HG03378 (cell line): ENCODE data around the gene HOXB1.

Experiments used
- ATAC-seq: cut with Tn5 transposase; IDR thresholded peaks from one replicate; pipeline ENCODE4 v1.9.1; 2021; ENCODE audit warnings: mild to moderate bottlenecking, moderate library complexity; ENCODE audit not compliant: unreplicated experiment

Gene HOXB1

DNA sequence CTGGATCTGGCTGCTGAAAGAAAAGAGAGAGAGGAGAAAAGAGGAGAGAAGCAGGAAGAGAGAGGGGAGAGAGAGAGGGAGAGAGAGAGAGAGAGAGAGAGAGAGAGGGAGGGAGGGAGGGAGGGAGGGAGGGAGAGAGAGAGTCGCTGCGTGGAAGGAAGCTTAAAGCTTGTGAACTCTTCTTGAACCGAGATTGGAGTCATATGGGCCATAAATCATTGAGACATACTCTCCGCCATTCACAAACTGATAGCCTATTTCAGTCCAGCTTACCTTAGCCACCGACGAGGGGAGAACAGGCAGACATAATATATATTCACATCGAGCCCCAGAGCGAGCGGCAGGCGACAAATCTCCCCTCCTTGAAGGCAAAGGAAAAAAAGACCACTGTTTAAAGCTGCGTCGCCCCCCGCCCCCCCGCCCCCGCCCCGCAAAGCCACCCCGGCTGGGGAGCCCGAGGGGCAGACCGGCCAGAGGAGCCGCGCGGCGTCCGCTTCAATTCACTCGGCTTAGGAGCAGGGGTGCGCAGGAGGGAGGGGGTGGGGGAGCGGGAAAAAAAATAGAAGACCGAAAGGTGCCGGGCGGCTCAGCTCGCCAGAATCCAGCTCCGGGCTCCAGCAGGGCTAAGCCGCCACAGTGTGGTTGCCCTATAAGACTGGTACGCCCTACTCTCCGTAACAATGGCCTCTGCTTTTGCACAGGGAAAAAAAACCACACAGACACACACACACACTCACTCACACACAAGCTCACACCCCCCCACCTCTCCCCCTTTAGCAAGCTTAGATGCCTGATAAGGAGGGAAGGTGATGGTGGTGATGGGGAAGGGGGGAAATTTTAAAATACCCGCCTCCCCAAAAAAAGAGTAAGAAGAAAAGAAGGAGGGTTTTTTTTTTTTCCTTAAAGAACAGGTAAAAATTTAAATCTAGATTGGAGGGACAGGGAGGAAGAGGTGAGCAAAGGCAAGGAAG, 24.7 kb upstream of the HOXB1 start:
- no peak for ATAC-seq

DNA sequence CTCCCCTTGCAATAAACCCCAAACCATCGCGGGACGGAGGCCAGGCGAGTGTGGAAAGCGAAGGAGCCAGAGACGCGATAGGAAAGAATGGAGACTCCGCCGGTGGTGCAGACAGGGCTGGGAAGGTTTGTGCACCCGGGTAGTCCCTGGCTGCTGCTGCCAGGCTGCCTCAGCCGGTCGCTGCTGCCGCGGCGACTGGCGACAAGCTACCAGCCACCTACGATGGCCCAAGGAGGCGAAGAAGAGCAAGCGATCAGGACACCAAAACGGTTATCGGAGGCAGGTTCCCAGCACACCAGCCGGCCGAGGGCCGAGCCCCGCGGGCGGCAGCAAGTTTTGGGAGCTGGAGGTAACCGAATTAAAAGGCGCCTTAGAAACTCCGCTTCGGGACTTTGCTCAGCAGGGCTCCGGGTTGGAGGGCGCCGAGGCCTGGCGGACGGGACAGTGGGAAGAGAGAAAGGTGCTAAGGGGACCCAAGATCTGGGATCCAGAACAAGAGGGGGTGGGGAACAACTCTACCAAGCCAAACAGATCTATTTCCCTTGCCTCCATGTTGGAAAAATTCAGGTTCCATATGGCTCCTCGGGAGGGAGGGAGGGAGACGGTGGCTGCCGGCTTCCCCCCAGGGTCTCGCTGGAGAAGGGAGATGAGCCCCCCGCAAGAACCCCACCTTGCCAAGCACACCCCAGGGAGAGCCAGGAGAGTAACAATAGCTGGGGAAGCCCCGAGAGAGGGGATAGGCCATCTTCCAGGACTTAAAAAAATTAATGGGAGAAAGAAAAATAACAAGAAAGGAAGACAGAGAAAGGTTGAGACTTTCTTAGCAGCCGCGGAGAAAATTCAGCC, 23.8 kb upstream of the HOXB1 start:
- no peak for ATAC-seq

DNA sequence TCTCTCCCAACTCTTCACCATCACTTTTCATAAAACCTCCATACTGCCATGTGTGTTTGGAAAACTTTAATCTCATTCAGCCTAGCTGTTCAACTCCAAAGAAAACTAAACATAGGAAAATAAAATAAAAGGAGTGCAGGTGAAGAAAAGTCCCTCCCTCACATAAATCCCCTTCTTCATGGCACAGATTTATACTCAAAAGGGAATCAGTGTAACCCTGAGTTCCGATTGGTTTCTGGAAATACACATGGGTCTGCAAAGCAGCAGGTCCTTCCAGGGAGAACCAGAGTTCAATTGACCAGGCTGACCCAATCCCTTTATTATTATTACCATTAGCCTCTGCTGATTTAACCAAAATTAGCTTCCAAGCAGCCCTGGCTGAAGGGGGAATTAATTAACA, 23.0 kb upstream of the HOXB1 start:
- no peak for ATAC-seq

DNA sequence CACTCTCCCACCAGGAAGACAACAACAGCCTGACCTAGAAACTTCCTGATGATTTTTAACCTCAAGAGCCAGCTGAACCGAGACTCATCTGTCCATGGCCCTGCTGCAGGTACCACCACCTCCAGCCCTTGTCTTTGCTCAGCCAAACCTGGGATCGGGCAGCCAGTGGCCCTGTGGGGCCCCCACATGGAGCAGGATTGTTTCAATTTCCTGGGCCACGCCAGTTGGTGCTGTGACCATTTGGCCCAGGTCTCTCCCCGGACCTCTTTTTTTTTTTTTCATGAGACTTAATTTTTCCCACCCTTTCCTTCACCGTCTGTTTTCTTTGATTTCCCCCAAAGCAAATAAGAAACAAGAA, 22.4 kb upstream of the HOXB1 start:
- ATAC-seq: no peak

DNA sequence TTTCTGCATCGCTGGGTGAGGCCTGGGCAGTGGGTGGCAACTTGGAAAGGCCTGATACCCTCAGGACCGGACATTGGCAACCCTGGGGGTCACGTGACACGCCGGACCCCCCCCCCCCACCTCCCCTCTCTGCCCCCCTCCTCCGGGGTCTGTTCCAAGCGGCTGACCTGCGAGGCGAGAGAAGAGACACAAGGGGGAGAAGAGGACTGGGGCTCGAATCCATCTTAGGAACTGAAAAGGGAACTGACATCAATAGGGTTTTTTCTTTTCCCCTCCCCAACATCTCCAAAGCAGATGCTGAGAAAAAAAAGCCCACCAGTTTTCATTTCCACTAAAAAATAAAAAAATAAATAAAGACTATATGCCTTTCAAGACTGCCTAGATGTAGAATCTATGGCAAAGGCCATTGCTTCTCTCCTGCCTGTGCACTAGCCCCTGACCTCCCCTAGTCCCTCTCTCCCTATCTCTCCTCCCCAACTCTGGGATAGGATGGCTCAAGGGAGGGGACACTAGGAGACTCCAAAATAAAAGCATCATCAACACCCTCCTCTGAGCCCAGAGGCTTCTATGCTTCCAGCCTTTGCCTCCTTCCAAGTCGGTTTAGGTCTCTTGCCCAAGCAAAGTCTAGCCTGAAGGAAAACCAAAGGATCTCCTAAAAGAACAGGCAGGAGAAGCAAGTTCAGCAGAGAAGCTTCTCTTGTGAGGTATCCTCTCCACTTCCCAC, 21.8 kb upstream of the HOXB1 start:
- no peak for ATAC-seq

DNA sequence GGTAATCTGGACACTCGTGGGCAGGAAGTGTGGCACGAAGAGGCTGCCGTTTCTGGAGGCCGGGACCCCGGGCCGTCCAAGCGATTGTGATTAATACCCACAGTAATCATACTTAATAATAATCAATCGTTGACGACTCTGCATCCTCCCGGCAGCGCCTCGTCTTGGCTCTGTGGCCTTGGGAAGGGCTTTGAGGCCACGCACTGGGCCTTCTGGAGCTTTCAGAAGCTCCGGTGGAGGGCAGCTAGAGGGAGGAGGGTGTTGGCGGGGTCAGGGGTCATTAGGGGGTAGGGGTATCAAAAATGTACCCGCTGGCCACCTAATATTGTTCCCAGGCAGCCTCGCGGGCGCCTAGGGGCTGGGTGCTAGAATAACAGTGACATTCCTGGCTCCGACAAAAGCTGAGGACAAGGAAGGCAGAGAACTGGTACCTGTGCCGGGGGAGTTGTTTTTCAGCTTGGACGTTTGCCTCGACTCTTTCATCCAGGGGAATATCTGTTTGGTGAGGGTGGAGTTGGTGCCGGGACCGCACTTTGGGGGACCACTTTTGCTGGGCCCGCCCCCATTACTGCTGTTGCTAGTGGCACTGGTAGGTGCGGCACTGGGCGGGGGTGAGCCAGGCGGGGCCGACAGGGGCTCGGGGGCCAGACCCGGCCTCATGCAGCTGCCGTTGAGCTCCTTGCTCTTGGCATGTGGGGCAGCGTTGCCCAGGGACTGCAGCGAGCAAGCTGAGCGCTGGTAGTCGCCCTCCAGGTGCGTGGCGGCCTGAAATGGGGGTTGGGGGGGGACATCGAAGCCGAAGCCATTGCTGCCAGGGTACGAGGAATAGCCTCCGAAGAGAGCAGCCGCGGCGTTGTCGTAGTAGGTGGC, 21.0 kb upstream of the HOXB1 start:
- no peak for ATAC-seq

DNA sequence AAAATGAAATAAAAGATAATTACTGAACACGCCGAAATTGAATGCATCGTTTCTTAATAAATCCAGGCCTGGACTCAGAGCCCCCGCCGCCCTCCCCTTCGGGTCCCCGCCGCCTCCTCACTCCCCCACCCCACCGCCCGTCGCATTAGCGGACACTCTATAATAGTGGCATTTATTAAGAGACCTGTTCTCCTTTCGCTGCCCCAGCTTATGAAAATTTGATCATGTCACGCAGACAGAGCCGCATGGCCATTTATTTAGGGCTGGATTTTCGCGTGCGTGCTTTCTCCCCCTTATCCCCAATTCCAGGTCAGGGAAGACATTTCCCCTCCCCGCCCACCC, 20.4 kb upstream of the HOXB1 start:
- ATAC-seq: no peak

DNA sequence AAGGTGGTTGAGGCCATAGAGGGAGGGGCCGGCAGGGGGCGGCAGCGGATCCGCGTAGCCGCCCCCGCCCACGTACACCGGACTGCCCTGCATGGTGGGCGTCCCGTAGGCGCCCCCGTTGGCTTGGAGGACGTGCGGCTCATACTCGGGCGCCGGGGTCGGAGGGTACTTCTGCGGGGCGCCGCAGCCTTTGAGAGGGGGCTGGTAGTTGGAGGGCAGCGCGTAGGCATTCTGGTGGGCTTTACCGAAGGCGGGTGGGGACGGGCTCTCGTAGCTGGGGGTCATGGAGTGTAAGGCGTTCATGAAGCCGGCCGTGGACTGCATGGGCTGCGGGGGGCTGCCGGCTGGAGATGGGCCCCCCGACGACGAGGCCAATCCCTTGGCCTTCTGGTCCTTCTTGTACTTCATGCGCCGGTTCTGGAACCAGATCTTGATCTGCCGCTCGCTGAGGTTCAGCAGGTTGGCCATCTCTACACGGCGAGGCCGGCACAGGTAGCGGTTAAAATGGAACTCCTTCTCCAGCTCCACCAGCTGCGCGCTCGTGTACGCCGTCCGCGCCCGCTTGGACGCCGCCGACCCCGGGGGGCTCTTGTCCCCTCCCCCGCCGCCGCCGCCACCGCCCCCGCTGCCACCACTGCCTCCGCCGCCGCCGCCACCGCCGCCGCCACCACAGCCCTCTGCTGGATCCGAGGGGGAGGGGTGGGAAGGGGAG, 19.8 kb upstream of the HOXB1 start:
- ATAC-seq: no peak

DNA sequence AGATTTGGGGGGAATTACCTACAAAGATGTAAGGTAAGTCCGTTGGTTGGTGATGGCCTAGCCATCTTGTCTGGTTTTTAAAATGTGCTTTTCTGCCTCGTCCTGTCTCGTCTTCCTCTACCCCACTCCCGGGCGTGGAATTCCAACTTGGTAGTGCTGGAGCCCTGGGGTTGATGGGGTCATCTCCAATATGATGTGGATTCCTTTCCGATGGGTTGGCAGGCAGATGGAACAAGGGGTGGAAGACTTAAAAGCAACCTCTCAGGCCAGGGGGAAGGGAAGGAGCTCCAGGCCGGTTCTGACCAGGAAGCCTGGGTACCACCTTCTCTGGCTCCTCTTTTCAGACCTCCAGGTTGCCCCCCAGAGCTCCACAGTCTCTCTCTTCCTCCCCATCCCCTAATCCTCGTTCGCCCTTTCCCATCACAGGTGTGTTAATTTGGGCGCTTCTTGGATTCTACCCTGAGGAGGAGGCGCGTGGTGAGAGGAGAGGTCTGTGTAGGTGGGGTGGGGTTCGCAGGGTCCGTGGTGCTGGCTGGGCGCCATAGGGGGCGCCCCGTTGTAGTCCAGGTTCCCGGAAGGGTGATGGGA, 19.2 kb upstream of the HOXB1 start:
- ATAC-seq: no peak

DNA sequence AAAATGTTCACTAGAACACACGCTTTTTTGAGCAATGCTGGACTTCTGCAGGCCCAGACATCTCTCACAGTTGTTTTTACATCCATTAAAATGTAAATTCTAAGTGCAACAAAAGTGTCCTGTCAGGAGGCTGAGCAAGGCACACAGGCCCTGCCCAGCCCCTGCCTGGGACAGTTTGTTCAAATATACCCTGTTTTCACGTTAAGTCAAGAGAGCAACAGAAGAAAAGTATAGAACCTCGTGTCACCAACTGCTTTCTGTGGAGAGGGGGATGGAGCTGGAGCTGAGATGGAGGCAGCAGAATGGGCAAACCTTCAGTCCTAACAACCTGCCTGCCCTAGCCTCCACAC, 18.4 kb upstream of the HOXB1 start:
- no peak for ATAC-seq

DNA sequence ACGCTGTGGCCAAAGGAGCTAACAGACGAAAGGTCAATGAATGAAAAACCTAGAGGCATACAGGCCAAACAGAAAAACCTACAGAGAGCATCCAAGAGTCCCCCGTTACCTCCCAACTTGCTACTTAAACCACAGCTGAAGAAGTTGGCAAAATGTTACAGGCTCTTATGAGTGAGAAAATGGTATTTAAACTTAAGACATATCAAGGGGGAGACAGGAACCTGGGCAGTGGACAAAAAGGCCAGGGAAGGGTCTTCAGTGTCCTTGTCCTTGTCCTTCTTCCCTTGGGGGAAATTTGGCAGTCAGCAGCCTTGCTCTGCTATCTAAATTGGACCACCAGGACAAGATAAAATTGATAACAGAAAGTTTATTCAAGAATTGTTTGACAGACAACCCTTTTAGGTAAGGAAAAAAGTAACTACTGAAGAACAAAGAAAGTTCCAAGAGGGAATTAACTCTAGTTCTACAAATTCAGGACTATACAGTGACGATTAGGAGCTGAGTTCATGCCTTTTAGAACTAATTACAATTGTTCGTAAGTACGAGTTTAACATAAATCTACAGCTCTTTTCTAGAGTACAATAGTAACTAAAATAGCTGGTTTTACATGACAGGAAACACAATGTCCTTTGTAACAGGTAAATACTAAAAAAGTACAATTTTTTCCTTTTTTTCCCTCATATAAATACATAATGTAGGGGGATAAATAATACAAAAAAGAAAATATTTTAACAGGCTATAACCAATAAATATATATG, 17.9 kb upstream of the HOXB1 start:
- ATAC-seq: no peak

DNA sequence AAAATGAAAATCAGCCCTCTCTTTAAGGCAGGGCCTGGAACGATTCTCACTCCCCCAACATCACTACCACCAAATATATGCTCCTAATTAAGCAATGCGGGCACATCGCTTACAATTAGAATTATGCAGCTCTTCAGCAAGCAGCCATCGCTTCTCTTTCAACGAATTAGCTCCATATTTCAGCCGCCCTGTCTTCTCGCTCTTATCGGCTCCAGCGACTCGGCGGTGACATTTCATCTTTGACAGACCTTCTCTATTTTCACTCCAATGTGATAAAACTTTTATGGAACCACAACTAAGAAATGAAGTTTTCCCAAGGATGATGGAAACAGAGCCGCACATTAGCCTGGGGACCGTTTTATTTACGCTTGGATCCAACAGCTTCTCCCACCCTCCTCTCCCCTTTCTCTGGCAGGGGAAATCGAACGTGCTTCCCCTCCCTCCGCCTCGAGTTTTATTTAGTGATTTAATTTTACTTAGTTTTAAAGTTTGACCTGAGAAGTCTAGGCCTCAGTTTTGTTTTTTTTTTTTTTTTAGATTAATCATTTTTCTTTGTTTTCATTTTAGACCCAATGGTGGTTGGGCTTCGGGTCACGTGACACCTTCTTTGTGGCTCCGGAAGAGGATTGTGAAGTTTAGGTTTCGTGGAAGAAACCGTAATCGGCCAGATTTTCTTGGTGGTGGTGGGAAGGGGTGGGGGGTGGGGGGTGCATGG, 17.2 kb upstream of the HOXB1 start:
- no peak for ATAC-seq

DNA sequence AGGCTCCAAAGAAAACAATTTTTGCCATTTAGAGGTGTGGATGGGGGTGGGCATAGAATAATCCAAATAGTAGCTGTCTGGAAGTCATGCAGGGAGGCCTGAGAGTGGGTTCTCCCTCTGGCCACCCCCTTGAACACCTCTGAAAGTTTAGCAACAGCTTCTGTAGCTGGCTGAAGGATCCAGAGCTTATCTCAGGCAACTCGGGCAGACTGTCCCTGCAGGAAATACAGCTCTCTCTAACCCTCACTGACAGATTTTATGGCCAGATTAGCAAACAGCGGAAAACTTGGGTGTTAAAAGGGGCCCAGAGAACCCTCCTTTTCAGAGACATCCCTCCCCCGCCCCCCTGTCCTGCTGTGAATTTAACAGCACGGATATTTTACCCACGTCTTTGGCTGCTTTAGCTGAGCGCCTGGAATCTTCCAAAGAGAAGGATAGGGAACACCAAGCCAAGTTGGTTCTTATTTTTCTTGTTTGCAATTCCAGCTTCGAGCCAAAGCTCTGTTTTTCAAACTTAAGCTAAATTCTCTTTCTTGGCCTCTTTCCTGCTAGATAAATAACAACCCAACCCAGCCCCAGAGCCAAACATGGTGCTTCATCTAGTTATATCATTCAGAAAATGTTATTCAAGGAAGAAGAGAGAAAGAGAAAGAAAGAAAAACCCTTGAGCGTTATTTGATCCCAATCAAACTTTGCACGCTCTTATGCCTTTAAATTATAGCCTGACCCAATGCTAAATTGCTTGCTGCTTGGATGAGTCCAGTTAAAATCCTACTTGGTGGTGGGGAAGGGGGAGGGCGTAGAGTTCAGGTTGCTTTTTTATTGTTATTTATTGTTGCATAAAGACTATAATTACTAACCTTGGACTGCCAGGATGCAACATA, 16.4 kb upstream of the HOXB1 start:
- no peak for ATAC-seq

DNA sequence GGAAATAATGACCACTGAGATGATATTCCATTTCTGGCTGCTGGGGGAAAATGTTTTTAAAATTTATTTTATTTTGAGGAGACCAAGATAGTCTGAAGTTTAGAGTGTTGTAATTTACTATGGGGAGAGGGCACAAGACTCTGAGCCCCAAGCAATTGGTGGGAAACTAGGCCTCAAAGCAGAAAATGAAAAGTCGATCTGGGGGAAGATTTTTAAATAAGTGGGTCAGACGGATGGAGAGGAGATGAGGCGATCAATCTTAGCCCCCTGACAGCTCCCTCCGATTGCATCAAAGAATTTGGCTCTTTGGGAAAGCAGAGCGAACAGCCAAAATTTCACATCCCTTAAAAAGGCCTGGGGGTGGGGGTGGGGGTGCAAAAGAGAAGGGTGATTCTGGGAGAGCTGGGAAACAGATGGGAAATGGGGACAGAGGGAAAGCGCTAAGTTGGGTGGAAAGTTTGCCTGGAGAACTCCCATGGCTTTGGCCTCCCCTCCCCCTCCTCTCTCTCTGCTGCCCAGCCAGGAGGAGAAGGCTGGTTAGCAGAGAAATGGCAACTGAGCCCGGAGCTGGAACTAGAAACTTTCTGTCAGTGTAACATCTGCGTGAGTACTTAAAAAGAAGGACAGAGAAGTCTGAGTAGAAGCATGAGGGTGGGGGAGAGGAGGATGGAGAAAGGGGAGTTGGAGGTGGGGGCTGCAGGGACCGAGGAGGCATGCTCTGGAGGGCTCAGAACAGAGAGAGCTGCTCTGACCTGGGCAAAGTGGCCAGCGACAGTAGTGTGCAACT, 15.5 kb upstream of the HOXB1 start:
- no peak for ATAC-seq

DNA sequence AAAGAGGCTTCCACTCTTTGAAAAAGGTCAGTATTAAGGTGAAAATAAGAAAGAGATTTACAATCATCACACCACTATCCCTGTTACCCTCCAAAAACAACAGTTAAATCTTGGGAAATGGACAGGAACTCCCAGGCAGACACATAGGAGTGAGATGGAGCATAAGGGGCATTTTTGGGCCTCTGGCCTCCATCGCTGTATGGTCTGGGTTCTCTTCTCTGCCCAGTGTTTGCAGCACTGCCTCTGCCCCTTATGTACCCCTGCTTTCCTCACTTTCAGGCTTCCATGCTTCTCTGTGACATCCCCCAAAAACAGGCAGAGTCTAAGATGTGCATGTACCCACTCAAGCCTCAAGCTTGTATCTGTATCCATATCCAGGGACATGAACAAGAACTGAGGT, 14.7 kb upstream of the HOXB1 start:
- ATAC-seq: no peak

DNA sequence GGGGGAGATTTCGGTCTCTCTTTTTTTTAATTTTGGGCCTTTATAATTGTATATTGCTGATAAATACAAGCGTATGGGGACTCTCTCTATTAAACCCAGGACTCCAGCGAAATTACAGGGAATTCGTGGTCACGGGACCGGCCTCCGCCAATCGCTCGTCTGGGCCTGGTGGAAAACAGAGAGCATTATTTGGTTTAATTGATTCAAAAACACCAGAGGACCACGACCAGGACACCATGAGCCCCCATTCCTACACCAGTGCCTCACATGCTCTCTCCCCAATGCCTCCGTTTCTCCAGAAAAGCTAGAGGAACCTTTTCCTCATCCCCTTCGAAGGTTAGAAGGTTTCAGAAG, 14.2 kb upstream of the HOXB1 start, which contains the start of gene HOXB2:
HOXB2 (minus strand) TSS at position 88 of the 354 bp plus-strand sequence. CDS start 198 bp downstream, outside the sequence.
- no peak for ATAC-seq
